ENCODE data around the gene SAMD11.

The SAMD11 gene

DNA sequence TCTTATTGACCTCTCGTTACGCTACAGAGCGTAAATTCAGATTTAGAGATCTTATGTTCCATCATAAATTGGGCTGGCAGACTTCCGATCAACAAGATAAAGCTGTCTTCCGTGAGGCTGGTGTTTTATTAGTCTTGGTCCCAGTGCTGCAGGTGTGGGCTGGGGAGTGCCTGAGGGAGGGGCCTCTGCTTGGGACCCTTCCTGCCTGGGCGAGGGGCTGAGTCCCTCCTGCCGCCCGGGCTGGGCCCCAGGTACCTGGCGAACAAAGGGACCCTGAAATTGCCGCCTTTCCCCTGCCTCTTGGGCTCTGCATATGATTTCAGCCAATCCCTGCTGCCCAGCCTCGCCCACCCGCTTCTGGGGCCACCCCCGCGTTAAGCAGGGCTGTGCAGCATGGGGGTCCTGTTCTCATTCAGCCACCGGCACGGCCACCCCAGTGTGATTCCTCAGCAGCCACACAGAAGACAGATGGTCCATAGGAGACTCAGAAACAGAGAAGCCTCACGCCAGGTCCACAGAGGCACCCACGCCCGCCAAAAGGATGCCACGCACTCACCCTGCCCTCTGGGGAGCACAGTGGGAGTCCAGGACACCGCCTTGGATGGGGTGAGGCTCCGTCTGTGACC, 6.1 kb upstream of the SAMD11 start:
- Histone ChIP-seq H3K4me3 (IDR thresholded peaks at IDR 0.05; ENCODE audit: insufficient read depth, low read depth, low read length) (no peak overlapping the region), H4K20me1 (ENCODE audit: insufficient read depth) (no peaks in the 10 kb centered on the region), H3K27me3 (ENCODE audit: insufficient read depth, low read depth) (peaks cover 99% of the 10 kb centered on the region)

DNA sequence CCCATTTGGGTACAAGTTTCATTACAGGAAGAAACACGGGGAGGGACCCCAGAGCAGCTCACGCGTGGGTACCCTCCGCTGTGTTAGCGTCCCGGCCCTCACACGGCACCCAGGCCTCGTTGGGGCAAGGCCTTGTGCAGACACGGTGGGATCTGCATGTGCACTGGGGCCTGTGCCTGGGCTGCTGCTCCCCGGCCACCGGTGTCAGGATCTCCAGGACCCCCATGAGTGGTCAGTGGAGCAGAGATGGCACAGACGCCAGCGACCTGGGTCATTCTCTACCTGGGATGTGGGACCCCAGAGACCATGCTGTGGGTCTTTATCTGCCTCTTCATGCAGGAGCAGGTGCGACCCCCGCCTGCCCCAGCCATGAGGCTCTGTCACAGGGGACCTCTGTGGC, 5.4 kb upstream of the SAMD11 start:
- no peak overlapping the region for H3K4me2 ChIP-seq
- H3K79me2 ChIP-seq (ENCODE audit: insufficient read depth, low read depth), result no peaks in the 10 kb centered on the region
- peaks cover 99% of the 10 kb centered on the region for H3K27me3 ChIP-seq (ENCODE audit: insufficient read depth, low read depth)
- H3K4me1 ChIP-seq (ENCODE audit: low read depth, poor library complexity, severe bottlenecking), result peaks cover 23% of the 10 kb centered on the region
- no peak overlapping the region for H3K27ac ChIP-seq
- H3K9ac ChIP-seq, result no peak overlapping the region
- H3K36me3 ChIP-seq (ENCODE audit: insufficient read depth), result no peaks in the 10 kb centered on the region
- no peaks in the 10 kb centered on the region for H4K20me1 ChIP-seq (ENCODE audit: insufficient read depth)
- no peak overlapping the region for H3K4me3 ChIP-seq (IDR thresholded peaks at IDR 0.05; ENCODE audit: insufficient read depth, low read depth, low read length)
- H2AFZ ChIP-seq (ENCODE audit: low read depth), result no peak overlapping the region
- TF ChIP-seq, protein P1, sequence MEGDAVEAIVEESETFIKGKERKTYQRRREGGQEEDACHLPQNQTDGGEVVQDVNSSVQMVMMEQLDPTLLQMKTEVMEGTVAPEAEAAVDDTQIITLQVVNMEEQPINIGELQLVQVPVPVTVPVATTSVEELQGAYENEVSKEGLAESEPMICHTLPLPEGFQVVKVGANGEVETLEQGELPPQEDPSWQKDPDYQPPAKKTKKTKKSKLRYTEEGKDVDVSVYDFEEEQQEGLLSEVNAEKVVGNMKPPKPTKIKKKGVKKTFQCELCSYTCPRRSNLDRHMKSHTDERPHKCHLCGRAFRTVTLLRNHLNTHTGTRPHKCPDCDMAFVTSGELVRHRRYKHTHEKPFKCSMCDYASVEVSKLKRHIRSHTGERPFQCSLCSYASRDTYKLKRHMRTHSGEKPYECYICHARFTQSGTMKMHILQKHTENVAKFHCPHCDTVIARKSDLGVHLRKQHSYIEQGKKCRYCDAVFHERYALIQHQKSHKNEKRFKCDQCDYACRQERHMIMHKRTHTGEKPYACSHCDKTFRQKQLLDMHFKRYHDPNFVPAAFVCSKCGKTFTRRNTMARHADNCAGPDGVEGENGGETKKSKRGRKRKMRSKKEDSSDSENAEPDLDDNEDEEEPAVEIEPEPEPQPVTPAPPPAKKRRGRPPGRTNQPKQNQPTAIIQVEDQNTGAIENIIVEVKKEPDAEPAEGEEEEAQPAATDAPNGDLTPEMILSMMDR (conservative IDR thresholded peaks at IDR 0.05; ENCODE audit: low read depth, low read length), result no peak

More for the DNA sequence above, 6.1 kb upstream of the SAMD11 start:
- Histone ChIP-seq H3K4me1 (ENCODE audit: low read depth, poor library complexity, severe bottlenecking) (peaks cover 20% of the 10 kb centered on the region), H3K27ac (no peak overlapping the region), H3K79me2 (ENCODE audit: insufficient read depth, low read depth) (no peaks in the 10 kb centered on the region), H2AFZ (ENCODE audit: low read depth) (no peak overlapping the region), H3K4me2 (no peak overlapping the region), H3K36me3 (ENCODE audit: insufficient read depth) (no peaks in the 10 kb centered on the region), H3K9ac (no peak overlapping the region)
- TF ChIP-seq, protein P1 (conservative IDR thresholded peaks at IDR 0.05; ENCODE audit: low read depth, low read length), result no peak

DNA sequence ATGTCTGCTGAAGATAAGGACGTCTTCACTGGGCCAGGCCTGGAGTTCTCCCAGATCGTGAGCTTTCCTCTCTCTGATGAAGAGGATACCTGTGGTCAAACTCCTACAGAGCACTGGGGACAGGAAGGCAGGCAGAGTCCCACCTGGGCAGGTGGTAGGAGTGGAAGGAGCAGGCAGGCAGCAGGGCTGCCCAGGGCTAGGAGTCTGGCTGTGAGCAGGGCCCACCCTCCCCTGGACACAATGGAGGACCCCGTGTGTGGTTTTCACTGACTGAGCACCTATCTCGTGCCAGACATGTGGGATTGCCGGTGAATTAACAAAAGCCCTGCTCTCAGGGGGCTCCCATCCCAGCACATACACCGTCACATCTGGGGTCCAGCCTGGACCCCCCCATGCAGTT, 4.9 kb upstream of the SAMD11 start:
- Histone ChIP-seq H2AFZ (ENCODE audit: low read depth) (no peak overlapping the region), H3K27ac (no peak overlapping the region), H3K4me1 (ENCODE audit: low read depth, poor library complexity, severe bottlenecking) (peaks cover 26% of the 10 kb centered on the region), H3K4me3 (IDR thresholded peaks at IDR 0.05; ENCODE audit: insufficient read depth, low read depth, low read length) (no peak overlapping the region), H4K20me1 (ENCODE audit: insufficient read depth) (no peaks in the 10 kb centered on the region), H3K9ac (no peak overlapping the region), H3K4me2 (no peak overlapping the region), H3K79me2 (ENCODE audit: insufficient read depth, low read depth) (no peaks in the 10 kb centered on the region), H3K27me3 (ENCODE audit: insufficient read depth, low read depth) (peaks cover 99% of the 10 kb centered on the region), H3K36me3 (ENCODE audit: insufficient read depth) (no peaks in the 10 kb centered on the region)
- TF ChIP-seq, protein P1 (conservative IDR thresholded peaks at IDR 0.05; ENCODE audit: low read depth, low read length), result no peak

DNA sequence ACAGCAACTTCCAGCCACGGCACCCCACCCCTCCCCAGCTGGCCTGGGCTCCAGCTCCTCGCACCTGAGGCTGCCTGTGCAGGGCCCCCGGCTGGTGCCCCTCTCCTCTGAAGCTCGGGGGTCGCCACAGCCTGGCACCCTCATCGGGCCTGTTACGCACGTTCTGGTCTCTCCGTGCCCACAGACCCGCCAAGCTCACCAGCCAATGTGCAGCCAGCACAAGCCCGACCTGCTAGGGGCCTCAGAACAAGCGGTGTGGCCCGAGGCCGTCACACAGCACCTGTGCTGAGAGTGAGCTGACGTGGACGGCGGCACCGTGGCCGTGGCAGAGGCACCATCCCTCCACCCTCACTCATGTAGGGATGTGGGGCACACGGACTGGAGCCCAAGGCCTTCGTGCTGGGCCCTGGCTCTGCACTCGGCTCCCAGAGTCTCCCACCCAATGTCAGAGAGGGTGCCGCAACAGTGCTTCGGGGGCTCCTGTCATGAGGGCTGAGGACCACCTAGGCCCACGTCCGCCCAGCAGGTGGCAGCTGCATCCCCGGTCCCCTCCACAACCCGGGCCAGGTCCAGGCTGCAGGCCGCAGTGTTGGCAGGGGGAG, 4.4 kb upstream of the SAMD11 start:
- TF ChIP-seq, protein P1 (conservative IDR thresholded peaks at IDR 0.05; ENCODE audit: low read depth, low read length), result no peak
- Histone ChIP-seq H3K4me3 (IDR thresholded peaks at IDR 0.05; ENCODE audit: insufficient read depth, low read depth, low read length) (no peak overlapping the region), H3K4me1 (ENCODE audit: low read depth, poor library complexity, severe bottlenecking) (peaks cover 26% of the 10 kb centered on the region), H3K27me3 (ENCODE audit: insufficient read depth, low read depth) (peaks cover 98% of the 10 kb centered on the region), H3K79me2 (ENCODE audit: insufficient read depth, low read depth) (no peaks in the 10 kb centered on the region), H3K4me2 (no peak overlapping the region), H3K36me3 (ENCODE audit: insufficient read depth) (no peaks in the 10 kb centered on the region), H2AFZ (ENCODE audit: low read depth) (no peak overlapping the region), H3K9ac (no peak overlapping the region), H4K20me1 (ENCODE audit: insufficient read depth) (no peaks in the 10 kb centered on the region), H3K27ac (no peak overlapping the region)
